Cerebellar nuclear complex (tissue), 1 donor: Measurements from ENCODE around the gene CYB5RL.
"Not testable (repeated sequence)": the region's sequence is repeated elsewhere in the genome, so short reads cannot be mapped to it uniquely, and the experiment has no call there.

Experiments
- DNase-seq, 2 experiments: peaks; one replicate each; lab custom pipeline; 2025; lab: John Stamatoyannopoulos, UW

Gene CYB5RL, protein sequence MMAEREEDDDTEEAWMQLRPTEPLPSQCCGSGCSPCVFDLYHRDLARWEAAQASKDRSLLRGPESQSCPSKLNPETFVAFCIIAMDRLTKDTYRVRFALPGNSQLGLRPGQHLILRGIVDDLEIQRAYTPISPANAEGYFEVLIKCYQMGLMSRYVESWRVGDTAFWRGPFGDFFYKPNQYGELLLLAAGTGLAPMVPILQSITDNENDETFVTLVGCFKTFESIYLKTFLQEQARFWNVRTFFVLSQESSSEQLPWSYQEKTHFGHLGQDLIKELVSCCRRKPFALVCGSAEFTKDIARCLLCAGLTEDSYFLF

DNA sequence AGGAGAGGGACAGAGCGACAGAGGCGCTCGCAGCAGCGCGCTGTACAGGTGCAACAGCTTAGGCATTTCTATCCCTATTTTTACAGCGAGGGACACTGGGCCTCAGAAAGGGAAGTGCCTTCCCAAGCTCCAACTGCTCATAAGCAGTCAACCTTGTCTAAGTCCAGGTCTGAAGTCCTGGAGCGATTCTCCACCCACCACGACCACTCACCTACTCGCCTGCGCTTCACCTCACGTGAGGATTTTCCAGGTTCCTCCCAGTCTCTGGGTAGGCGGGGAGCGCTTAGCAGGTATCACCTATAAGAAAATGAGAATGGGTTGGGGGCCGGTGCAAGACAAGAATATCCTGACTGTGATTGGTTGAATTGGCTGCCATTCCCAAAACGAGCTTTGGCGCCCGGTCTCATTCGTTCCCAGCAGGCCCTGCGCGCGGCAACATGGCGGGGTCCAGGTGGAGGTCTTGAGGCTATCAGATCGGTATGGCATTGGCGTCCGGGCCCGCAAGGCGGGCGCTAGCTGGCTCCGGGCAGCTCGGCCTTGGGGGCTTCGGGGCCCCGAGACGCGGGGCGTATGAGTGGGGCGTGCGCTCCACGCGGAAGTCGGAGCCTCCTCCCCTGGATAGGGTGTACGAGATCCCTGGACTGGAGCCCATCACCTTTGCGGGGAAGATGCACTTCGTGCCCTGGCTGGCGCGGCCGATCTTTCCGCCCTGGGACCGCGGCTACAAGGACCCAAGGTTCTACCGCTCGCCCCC is at the start of gene CYB5RL, which contains the start of gene MRPL37:
Gene CYB5RL (minus strand): TSS at position 266 of the 754 bp plus-strand sequence. CDS start 4,414 bp downstream, outside the sequence.
Gene MRPL37 (plus strand): TSS at position 403 of the 754 bp plus-strand sequence. CDS start 77 bp downstream, at position 480.
- DNase-seq = peak; percentile 57 to 94

DNA sequence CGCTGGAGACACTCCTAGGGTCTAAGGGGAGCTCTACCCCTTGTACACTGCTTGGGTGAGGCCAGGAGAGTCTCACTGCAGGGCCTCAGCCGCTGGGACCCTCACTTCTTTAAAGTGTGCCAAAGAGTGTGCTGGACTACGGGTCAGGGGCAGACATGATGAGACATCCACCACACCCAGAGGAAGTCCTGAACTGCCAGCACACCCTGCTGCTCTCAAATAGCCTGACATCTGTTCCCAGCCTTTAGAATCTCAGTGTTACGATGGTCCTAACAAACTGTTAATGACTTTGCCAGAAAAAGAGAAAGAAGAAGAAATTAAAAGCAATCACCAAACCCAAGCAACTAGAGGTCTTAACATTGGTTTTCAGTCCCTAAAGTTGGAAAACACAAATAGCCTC is 49.1 kb upstream of the CYB5RL start:
- no peak for DNase-seq

DNA sequence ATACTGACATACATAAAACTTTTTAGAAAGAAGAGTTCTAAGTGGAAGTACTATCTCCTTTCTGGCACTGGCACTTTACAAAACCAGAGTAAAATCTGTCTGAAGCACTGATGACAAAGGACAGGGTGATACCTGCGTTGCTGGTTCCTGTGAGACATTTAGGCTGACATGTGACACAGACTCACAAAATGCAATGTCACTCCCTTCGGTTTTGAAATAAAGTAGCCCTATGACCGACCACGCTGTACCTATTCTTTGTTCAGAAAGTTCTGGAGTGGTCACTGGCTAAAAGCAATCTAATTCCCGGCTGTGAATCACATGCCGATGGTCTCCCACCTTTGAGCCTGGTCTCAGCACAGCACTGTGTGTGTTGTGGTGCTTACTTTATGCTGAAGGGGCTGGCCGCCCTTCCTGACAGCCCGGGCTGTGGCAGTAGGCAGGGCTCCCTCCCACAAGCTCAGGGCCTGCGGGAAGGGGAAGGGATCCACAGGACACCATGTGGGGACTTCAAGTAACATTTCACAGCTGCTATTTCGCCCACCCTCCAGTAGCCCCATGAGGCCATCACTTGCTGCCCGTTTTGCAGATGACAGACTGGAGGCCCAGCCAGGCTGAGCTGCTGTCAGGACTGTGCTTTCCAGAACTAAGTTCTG is 48.2 kb upstream of the CYB5RL start:
- no peak for DNase-seq

GRCh38 chr1:54246116-54246721 is 46.4 kb upstream of the CYB5RL start:
- no peak for DNase-seq

DNA sequence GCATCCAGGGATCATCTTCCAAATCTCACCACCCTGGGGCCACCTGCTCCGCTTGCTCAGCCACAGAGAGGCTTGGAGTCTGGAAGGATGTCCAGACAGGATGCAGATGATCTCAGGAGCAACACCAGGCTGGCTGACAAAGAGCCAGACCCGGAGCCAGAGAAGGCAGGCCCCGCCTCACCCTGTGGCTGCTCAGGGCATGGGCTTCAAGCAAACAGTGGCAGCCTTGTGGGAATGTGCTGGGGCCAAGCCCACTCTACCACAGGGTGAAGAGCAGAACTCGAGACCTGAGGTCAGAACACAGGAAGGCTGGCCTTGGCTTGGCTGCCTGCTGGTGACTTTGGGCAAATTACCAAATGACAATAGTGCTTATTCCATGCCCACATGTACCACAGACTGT is 45.7 kb upstream of the CYB5RL start:
- peak in 1 of 2 experiments; percentile 53 for DNase-seq

GRCh38 chr1:54244655-54245054 is 44.8 kb upstream of the CYB5RL start:
- no peak for DNase-seq

DNA sequence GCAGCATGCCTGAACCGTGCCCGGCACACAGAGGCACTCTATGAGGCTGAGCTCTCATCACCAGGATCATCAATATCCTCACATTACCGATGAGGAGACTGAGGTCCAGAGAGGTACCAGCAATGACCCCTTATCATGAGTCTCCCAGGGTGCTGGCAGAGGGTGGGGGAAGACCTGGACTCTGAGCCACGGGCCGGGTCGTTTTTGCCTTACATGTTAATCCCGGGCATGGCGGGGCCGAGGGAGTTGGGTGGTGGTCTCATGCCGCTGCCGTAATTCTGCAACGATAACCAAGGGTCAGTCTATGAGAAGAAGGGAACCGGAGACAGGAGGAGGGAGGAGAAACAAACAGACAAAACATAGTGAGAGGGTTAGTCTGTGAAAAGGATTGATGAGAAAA is 43.2 kb upstream of the CYB5RL start:
- no peak for DNase-seq

DNA sequence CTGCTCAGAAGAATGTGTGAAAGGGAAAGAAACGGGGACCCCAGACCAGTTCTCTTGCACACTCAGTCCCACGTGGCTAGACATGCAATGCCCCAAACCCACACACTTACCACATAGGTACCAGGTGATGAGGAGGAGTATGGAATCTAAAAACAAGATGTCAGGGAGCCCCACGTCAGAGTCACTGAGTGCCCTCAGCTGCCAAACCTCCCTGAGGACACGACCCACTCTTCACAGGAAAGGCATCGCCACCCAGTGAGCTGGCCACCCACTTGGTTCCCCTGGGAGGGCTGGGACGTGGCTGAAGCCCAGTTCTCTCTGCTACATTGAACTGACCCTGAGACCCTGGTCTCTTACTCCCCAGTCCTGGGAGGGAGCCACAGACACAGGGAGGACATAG is 41.5 kb upstream of the CYB5RL start:
- DNase-seq = no peak

DNA sequence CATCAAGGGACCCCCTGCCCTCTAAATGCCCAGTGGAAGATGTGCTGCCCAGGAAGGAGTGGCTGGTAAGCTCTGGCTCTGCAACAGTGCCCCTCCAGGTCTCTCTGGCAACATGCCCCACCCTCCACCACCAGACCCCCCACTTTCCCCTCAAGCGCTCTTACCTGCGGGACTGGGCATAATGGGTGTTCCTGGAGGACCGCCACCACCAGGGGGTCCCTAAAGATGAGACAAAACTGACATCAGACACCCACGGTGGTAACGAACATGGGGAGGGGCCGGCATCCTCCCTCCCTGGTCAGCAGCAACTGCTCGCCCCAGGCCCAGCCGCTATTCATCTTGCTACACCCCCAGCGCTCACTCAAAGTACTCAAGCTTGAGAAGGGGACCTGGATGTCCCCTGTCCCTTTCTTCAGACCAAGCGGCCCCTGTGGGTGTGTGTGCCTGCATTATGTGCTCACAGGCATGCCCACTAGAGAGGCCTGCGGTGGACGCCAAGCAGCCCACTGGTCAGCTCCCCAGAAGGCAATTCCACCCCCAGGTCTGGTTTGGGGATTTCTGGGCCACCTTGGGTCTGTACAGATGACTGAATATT is 41.0 kb upstream of the CYB5RL start:
- no peak for DNase-seq

DNA sequence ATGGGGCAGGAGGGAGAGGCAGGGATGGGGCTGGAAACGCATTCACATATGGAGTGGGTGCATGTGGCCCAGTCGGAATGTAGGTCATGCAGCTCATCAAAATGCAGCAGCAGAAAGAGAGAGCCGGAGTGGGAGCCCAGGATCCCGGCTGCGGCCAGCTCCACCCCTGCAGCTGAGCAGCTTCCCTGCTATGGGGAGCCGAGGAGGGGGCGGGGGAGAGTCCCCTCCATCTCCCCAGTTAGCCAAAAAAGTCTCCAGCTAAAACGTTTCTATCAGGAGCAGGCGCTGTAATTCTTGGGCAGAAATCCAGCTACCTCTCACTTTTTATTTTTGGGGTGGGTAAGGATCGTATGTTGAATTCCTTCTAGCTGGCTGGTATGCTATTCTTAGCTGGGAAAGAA is 39.8 kb upstream of the CYB5RL start:
- DNase-seq = no peak

DNA sequence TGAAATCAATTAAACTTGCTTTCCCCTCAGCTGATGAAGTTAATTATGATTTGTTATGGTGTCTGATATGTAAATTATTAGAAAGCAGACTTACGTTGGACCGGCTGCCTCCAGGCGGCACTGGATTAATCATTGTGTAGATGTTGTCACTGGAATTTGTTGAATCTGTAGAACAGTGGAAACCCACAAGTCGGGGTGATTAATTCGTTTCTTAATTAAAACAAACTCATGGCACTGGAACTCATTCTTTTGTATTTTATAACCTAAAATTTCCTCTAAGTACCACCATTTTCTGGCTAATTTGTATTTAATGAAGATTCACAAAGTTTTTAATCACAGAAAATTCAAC is 39.2 kb upstream of the CYB5RL start:
- DNase-seq = no peak

GRCh38 chr1:54238353-54239034 is 38.7 kb upstream of the CYB5RL start:
- DNase-seq = no peak

DNA sequence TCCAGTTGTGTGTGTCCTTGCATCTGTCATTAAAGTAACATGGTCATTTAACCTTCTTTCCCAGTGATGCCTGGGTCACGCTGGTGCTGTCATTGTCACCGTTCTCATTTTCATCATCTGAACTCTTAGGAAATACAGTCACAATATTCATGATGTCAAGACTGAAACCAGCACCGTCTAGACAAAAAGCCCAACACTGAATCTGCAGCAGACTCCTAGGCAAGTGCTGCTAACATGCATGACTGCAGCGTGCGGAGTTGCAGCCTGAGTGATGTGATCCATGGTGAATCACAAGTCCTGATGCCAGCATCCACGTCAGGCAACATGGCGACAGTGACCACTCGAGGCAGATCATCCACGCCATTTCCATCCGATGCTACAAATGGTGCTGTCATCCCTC is 37.8 kb upstream of the CYB5RL start:
- DNase-seq = no peak

DNA sequence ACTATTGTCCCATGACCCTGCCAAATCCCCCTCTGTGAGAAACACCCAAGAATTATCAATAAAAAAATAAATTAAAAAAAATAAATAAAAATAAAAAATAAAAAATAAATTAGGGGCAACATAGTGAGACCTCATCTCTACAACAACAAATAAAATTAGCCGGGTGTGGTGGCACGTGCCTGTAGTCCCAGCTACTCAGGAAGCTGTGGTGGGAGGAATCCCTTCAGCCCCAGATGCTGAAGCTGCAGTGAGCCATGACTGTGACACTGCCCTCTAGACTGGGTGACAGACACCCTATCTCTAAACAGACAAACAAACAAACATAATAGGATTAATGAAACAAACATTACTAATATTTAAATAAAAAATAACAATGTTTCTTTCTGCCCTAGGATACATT is 34.5 kb upstream of the CYB5RL start:
- no peak for DNase-seq

- DNase-seq = not testable (repeated sequence)
These were observed 33.4 kb upstream of the CYB5RL start for GRCh38 chr1:54233196-54233595.

DNA sequence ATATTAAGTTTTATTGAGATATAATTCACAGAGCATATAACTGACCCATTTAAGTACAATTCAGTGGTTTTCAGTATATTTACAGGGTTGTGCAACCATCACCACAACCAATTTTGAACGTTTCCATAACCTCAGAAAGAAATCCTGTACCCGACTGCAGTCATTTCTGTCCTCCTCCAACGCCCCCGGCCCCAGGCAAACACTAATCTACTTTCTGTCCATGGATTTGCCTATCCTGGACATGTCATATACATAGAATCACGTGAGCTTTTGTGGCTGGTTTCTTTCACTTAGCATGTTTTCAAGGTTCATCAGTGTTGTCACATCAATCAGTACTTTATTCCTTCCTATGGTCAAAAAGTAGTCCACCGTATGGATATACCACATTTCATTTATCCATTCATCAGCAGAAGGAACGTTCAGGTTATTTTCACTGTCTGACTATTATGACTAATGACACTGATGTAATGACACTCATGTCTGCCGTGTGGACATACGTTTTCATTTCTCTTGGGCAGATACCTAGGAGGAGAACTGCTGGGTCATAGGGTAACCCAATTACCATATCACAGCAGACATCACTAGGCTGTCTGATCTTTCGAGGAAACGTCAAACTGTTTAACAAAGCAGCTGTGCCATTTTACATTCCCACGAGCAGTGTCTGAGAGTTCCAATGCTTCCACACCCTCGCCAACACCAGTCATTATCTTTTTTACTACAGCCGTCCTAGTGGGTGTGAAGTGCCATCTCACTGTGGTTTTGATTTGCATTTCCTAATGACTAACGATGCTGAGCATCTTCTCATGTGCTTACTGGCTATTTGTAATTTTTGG is 30.9 kb upstream of the CYB5RL start:
- DNase-seq = no peak

DNA sequence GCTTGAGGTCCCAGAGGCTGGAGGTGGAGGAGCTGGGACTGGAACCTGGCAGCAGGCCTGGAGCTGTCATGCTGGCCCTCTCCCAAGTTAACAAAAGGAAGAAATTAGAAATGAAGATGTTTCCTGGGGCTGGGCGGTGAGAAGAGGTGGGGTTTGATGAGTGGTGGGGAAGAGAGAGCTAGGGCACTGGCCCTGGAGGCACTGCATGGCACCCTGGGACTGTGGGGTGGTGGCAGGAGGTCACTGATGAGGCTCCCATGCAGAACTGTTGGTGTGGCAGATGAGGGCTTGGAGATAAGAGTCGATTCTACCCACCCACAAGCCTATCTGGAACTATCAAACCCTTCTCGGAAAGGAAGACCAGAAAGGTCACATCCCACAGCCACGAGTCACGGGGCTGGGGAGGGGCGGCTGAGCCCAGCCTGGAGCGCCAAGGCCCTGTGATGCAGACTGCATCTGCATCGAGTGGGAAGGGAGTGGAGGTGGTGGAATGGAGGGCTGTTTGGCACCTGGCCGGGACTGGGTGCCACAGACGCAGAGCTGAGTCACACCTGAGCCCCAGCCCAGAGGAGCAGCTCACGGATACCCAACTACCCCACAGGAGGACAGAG is 29.6 kb upstream of the CYB5RL start:
- no peak for DNase-seq

DNA sequence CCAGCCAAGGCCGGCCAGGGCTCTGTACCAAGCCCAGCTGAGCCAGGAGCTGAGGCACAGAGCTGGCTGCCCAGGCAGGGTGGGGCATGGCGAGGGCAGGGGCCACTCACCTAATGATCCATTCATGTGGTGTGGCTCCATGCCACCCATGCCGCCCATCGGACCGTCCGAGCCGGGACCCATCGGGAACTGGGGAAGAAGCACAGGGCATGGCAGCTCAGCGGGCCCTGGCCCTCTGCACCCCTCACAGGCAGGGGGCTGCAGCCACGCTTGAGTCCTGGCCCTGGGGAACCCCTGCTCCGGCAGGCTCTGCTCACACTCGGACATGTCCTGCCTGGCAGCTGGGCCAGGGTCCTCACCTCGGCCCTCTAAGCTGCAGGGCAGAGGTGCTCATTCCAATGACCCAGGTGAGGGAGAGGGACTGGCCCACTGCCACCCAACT is 28.8 kb upstream of the CYB5RL start:
- DNase-seq = no peak

- DNase-seq = peak in 1 of 2 experiments; percentile 31
These were observed 28.1 kb upstream of the CYB5RL start for GRCh38 chr1:54227891-54228310.

- DNase-seq = no peak
These were observed 27.3 kb upstream of the CYB5RL start for GRCh38 chr1:54227091-54227602.
